HCT116 (cell line): ENCODE measurements around the gene PLOD2. TPM values are rescaled to one million over a fixed set of nuclear protein-coding genes. Genes with fewer than 3 reads are reported as not detected.

Experiments
- ATAC-seq: fragments of 200-7000 bp; cut with Tn5 transposase; 2 replicates; pipeline ENCODE4 v1.9.1; 2020; ENCODE audit warnings: mild to moderate bottlenecking, moderate library complexity
- BruUV-seq: library from RNA; stranded (reverse); fragments of 400-500 nt; replicated peaks from 2 replicates; lab custom pipeline; 2021; lab: Mats Ljungman, UMichigan
- CTCF ChIA-PET: fragments of 300-600 bp; sonication (Branson Sonifier 250); formaldehyde crosslinking; loops from one replicate; lab custom pipeline; 2021; ENCODE audit warnings: antibody characterized with exemption; lab: Charles Lee
- POLR2A ChIA-PET: fragments of 300-600, 350-600 bp; sonication (Branson Sonifier 250); formaldehyde crosslinking; loops from one replicate; lab custom pipeline; 2021; ENCODE audit warnings: antibody characterized with exemption; lab: Charles Lee
- RAD21 ChIA-PET, 2 experiments: fragments of 300-600 bp; sonication (Branson Sonifier 250); formaldehyde crosslinking; loops; one replicate each; lab custom pipeline; 2023; ENCODE audit warnings: low total read pairs in 2 of 2; ENCODE audit not compliant: uncharacterized antibody in 2 of 2, unreplicated experiment in 2 of 2, low non-redundant PET in 1 of 2; lab: Charles Lee
- DNase-seq: peaks from one replicate; pipeline ENCODE4 v3.0.0-alpha.2; 2010; ENCODE audit warnings: low read depth, low spot score
- H2AFZ ChIP-seq: fragments of 200-600 bp; shearing (Covaris generic), sonication (generic); 2 replicates; pipeline ENCODE4 v1.6.1; 2017; ENCODE audit warnings: low read depth, mixed run types, mixed read lengths, antibody characterized with exemption, low read length; ENCODE audit not compliant: poor library complexity, severe bottlenecking
- H3K27ac ChIP-seq: 2 replicates; pipeline ENCODE4 v1.5.1; 2012; ENCODE audit warnings: low read depth, low read length
- H3K27me3 ChIP-seq: fragments of 200-600 bp; sonication (generic); 2 replicates; pipeline ENCODE4 v1.6.1; 2016; ENCODE audit warnings: mixed run types, low read length, mixed read lengths; ENCODE audit not compliant: insufficient read depth
- H3K36me3 ChIP-seq, 2 experiments: fragments of 200-500 bp in 1 of 2; fragments of 200-600 bp in 1 of 2; sonication (Bioruptor generic) in 1 of 2; sonication (generic) in 1 of 2; 2 replicates each; pipeline versions ENCODE4 v1.5.1 to v1.6.1; 2014 to 2016; ENCODE audit warnings: low read length in 2 of 2, inconsistent platforms in 1 of 2, mixed read lengths in 1 of 2, mixed run types in 1 of 2; ENCODE audit not compliant: insufficient read depth in 2 of 2, control insufficient read depth in 1 of 2
- H3K4me1 ChIP-seq, 2 experiments: fragments of 200-600 bp in 1 of 2; sonication (generic) in 1 of 2; 2 replicates each; pipeline versions ENCODE4 v1.5.1 to v1.6.1; 2012 to 2017; ENCODE audit warnings: low read length in 2 of 2, inconsistent platforms in 1 of 2, mild to moderate bottlenecking in 1 of 2, mixed read lengths in 1 of 2, mixed run types in 1 of 2, moderate library complexity in 1 of 2; ENCODE audit not compliant: insufficient read depth in 2 of 2, control insufficient read depth in 1 of 2
- H3K4me2 ChIP-seq: fragments of 200-600 bp; sonication (generic); 2 replicates; pipeline ENCODE4 v1.6.1; 2017; ENCODE audit warnings: mixed run types, low read length, mixed read lengths
- H3K4me3 ChIP-seq, 2 experiments: fragments of 200-600 bp in 1 of 2; sonication (generic) in 1 of 2; replicated peaks in 1 of 2; 2 replicates each; pipeline ENCODE4 v1.5.1; 2011 to 2016; ENCODE audit warnings: low read length in 2 of 2, control low read depth in 1 of 2, low read depth in 1 of 2, mild to moderate bottlenecking in 1 of 2, mixed read lengths in 1 of 2, mixed run types in 1 of 2
- H3K79me2 ChIP-seq: fragments of 200-600 bp; sonication (generic); 2 replicates; pipeline ENCODE4 v1.6.1; 2017; ENCODE audit warnings: mild to moderate bottlenecking, mixed run types, low read length, moderate library complexity, mixed read lengths; ENCODE audit not compliant: insufficient read depth
- H3K9ac ChIP-seq: fragments of 200-600 bp; sonication (generic); 2 replicates; pipeline ENCODE4 v1.6.1; 2016; ENCODE audit warnings: low read length, mixed read lengths
- H3K9me2 ChIP-seq: fragments of 200-600 bp; sonication (generic), shearing (Covaris generic); 2 replicates; pipeline ENCODE4 v1.6.1; 2017; ENCODE audit warnings: mixed run types, mild to moderate bottlenecking, moderate library complexity; ENCODE audit not compliant: insufficient read depth
- H3K9me3 ChIP-seq, 2 experiments: fragments of 200-500 bp in 1 of 2; fragments of 200-600 bp in 1 of 2; sonication (Bioruptor generic) in 1 of 2; sonication (generic) in 1 of 2; 2 replicates each; pipeline ENCODE4 v1.6.1; 2014 to 2017; ENCODE audit warnings: low read length in 2 of 2, mixed read lengths in 2 of 2, inconsistent platforms in 1 of 2, low read depth in 1 of 2, mild to moderate bottlenecking in 1 of 2, mixed run types in 1 of 2, moderate library complexity in 1 of 2; ENCODE audit not compliant: control insufficient read depth in 1 of 2, insufficient read depth in 1 of 2
- H4K20me1 ChIP-seq: fragments of 200-600 bp; sonication (generic), shearing (Covaris generic); 2 replicates; pipeline ENCODE4 v1.6.1; 2017; ENCODE audit warnings: mixed run types, mild to moderate bottlenecking, moderate library complexity; ENCODE audit not compliant: insufficient read depth
- CBX3 ChIP-seq: IDR thresholded peaks from 2 replicates; pipeline ENCODE4 v1.6.1; 2012; ENCODE audit warnings: low read depth
- CEBPB ChIP-seq: IDR thresholded peaks from 2 replicates; pipeline ENCODE4 v1.6.1; 2012; ENCODE audit warnings: low read depth
- EGR1 ChIP-seq: IDR thresholded peaks from 2 replicates; pipeline ENCODE4 v1.6.1; 2012; ENCODE audit warnings: low read depth
- FOSL1 ChIP-seq: IDR thresholded peaks from 2 replicates; pipeline ENCODE4 v1.6.1; 2012; ENCODE audit warnings: low read depth
- POLR2A ChIP-seq: IDR thresholded peaks from 2 replicates; pipeline ENCODE4 v1.7.0; 2011; ENCODE audit warnings: borderline replicate concordance; ENCODE audit not compliant: insufficient read depth, insufficient read length; ENCODE audit errors: extremely low read depth
- POLR2AphosphoS5 ChIP-seq: IDR thresholded peaks from 2 replicates; pipeline ENCODE4 v1.6.1; 2011; ENCODE audit warnings: mild to moderate bottlenecking, low read depth, low read length, moderate library complexity
- RAD21 ChIP-seq: IDR thresholded peaks from 2 replicates; pipeline ENCODE4 v1.6.1; 2012; ENCODE audit warnings: low read depth, mild to moderate bottlenecking
- SIN3A ChIP-seq: IDR thresholded peaks from 2 replicates; pipeline ENCODE4 v1.6.1; 2012; ENCODE audit warnings: low read depth
- SP1 ChIP-seq: IDR thresholded peaks from 2 replicates; pipeline ENCODE4 v1.6.1; 2012; ENCODE audit warnings: low read depth
- TCF7L2 ChIP-seq: IDR thresholded peaks from 2 replicates; pipeline ENCODE4 v1.7.0; 2011; ENCODE audit warnings: borderline replicate concordance, inconsistent platforms; ENCODE audit not compliant: insufficient read depth, insufficient read length; ENCODE audit errors: extremely low read depth
- ZFX ChIP-seq: fragments of 450-650 bp; IDR thresholded peaks from 2 replicates; pipeline ENCODE4 v1.6.1; 2017
- ZNF274 ChIP-seq: fragments of 200-500 bp; sonication (Bioruptor generic); IDR thresholded peaks from 2 replicates; pipeline ENCODE4 v1.6.1; 2014; ENCODE audit warnings: mild to moderate bottlenecking, low read depth, low read length, inconsistent platforms
- intact Hi-C: fragments of 100-400 bp; cut with micrococcal nuclease; formaldehyde crosslinking; loops from 2 replicates; pipeline ENCODE4 v1.10.0; 2022
- total RNA-seq: library from RNA; stranded (reverse); gene quantifications from one replicate; pipeline ENCODE4 v1.2.1, GENCODE V29; 2021; ENCODE audit not compliant: unreplicated experiment
- TF ChIP-seq, protein P1 (sequence below): IDR thresholded peaks from 2 replicates; pipeline ENCODE4 v1.6.1; 2012; ENCODE audit warnings: low read depth
- TF ChIP-seq, protein P2 (sequence below): IDR thresholded peaks from 2 replicates; pipeline ENCODE4 v1.6.1; 2011; ENCODE audit warnings: mild to moderate bottlenecking, low read length, moderate library complexity; ENCODE audit not compliant: insufficient replicate concordance; ENCODE audit errors: extremely low read depth
- TF ChIP-seq, protein P3 (sequence below), 3 experiments: fragments of 200-600 bp in 1 of 3; sonication (generic) in 1 of 3; IDR thresholded peaks in 2 of 3; conservative IDR thresholded peaks in 1 of 3; 2 replicates each; pipeline ENCODE4 v1.5.1; 2012 to 2017; ENCODE audit warnings: low read depth in 2 of 3, low read length in 2 of 3, antibody characterized with exemption in 1 of 3, borderline replicate concordance in 1 of 3, control low read depth in 1 of 3, mild to moderate bottlenecking in 1 of 3, mixed read lengths in 1 of 3, mixed run types in 1 of 3, moderate library complexity in 1 of 3; ENCODE audit not compliant: insufficient read depth in 1 of 3
- TF ChIP-seq, protein P4 (sequence below): IDR thresholded peaks from 2 replicates; pipeline ENCODE4 v1.6.1; 2012

PLOD2 gene
- total RNA-seq, 1 experiment from 2014 or later: 25.8 TPM

DNA sequence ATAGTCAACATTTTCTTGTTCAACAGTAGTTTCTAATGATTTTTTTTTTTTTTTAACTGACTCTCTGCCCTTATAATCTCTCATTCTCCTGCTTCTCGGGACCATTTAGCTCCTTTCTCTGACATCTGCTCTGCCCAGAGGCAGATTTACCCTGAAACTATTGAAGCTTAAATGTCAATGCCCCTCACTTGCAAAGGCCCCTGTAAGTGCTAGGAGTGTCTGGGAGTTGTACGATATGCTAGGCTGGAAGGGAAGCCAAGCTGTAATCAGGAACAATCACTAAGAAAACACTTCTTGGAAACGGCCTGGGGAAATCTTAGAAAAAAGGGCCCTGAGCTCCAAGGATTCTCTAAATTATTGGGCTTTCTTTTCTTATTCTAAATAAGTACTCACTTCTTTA lies 5.8 kb upstream of the PLOD2 start:
- Histone ChIP-seq H3K9ac (no peak overlapping the region), H3K4me1 (peaks cover under 1 to 2% of the 10 kb centered on the region in 2 experiments; a peak in 3 of 4 replicates)
- intact Hi-C loops: no loop called here

More for the DNA sequence above, 5.8 kb upstream of the PLOD2 start:
- no peaks in the 10 kb centered on the region for H4K20me1 ChIP-seq
- DNase-seq: no peak
- TF ChIP-seq SIN3A (no peak), EGR1 (no peak), CEBPB (no peak), FOSL1 (no peak), RAD21 (no peak), SP1 (no peak), POLR2A (no peak), ZFX (no peak), CBX3 (no peak), ZNF274 (no peak), POLR2AphosphoS5 (no peak), TCF7L2 (no peak)
- TF ChIP-seq, protein P1, sequence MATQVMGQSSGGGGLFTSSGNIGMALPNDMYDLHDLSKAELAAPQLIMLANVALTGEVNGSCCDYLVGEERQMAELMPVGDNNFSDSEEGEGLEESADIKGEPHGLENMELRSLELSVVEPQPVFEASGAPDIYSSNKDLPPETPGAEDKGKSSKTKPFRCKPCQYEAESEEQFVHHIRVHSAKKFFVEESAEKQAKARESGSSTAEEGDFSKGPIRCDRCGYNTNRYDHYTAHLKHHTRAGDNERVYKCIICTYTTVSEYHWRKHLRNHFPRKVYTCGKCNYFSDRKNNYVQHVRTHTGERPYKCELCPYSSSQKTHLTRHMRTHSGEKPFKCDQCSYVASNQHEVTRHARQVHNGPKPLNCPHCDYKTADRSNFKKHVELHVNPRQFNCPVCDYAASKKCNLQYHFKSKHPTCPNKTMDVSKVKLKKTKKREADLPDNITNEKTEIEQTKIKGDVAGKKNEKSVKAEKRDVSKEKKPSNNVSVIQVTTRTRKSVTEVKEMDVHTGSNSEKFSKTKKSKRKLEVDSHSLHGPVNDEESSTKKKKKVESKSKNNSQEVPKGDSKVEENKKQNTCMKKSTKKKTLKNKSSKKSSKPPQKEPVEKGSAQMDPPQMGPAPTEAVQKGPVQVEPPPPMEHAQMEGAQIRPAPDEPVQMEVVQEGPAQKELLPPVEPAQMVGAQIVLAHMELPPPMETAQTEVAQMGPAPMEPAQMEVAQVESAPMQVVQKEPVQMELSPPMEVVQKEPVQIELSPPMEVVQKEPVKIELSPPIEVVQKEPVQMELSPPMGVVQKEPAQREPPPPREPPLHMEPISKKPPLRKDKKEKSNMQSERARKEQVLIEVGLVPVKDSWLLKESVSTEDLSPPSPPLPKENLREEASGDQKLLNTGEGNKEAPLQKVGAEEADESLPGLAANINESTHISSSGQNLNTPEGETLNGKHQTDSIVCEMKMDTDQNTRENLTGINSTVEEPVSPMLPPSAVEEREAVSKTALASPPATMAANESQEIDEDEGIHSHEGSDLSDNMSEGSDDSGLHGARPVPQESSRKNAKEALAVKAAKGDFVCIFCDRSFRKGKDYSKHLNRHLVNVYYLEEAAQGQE: no peak
- TF ChIP-seq, protein P2, sequence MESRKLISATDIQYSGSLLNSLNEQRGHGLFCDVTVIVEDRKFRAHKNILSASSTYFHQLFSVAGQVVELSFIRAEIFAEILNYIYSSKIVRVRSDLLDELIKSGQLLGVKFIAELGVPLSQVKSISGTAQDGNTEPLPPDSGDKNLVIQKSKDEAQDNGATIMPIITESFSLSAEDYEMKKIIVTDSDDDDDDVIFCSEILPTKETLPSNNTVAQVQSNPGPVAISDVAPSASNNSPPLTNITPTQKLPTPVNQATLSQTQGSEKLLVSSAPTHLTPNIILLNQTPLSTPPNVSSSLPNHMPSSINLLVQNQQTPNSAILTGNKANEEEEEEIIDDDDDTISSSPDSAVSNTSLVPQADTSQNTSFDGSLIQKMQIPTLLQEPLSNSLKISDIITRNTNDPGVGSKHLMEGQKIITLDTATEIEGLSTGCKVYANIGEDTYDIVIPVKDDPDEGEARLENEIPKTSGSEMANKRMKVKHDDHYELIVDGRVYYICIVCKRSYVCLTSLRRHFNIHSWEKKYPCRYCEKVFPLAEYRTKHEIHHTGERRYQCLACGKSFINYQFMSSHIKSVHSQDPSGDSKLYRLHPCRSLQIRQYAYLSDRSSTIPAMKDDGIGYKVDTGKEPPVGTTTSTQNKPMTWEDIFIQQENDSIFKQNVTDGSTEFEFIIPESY: no peak
- TF ChIP-seq, protein P3, sequence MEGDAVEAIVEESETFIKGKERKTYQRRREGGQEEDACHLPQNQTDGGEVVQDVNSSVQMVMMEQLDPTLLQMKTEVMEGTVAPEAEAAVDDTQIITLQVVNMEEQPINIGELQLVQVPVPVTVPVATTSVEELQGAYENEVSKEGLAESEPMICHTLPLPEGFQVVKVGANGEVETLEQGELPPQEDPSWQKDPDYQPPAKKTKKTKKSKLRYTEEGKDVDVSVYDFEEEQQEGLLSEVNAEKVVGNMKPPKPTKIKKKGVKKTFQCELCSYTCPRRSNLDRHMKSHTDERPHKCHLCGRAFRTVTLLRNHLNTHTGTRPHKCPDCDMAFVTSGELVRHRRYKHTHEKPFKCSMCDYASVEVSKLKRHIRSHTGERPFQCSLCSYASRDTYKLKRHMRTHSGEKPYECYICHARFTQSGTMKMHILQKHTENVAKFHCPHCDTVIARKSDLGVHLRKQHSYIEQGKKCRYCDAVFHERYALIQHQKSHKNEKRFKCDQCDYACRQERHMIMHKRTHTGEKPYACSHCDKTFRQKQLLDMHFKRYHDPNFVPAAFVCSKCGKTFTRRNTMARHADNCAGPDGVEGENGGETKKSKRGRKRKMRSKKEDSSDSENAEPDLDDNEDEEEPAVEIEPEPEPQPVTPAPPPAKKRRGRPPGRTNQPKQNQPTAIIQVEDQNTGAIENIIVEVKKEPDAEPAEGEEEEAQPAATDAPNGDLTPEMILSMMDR (IDR thresholded peaks at IDR 0.05 in 2 of 3, conservative IDR thresholded peaks at IDR 0.05 in 1 of 3; ENCODE audit: borderline replicate concordance in 1 of 3, insufficient read depth in 1 of 3, low read depth in 2 of 3, low read length in 2 of 3): no peak
- TF ChIP-seq, protein P4, sequence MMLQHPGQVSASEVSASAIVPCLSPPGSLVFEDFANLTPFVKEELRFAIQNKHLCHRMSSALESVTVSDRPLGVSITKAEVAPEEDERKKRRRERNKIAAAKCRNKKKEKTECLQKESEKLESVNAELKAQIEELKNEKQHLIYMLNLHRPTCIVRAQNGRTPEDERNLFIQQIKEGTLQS: no peak
- TF ChIP-seq, all 23 proteins: peak for 0
- H2AFZ ChIP-seq: no peak overlapping the region
- ChIA-PET RAD21 (no interaction called here), CTCF (interaction anchor here (2.0 kb wide), 1 partner anchor 21 kb away, joined by 5 read pairs; no protein-coding TSS in a partner anchor), POLR2A (no interaction called here)
- no peaks in the 10 kb centered on the region for H3K36me3 ChIP-seq
- no TSS peak for BruUV-seq
- H3K9me3 ChIP-seq: no peaks in the 10 kb centered on the region
- no peak overlapping the region for H3K27ac ChIP-seq
- no peaks in the 10 kb centered on the region for H3K79me2 ChIP-seq
- H3K4me3 ChIP-seq: no peak overlapping the region
- H3K4me2 ChIP-seq: no peak overlapping the region
- ATAC-seq: no peak
- H3K27me3 ChIP-seq: no peaks in the 10 kb centered on the region
- no peaks in the 10 kb centered on the region for H3K9me2 ChIP-seq
